HG02884 (cell line): ENCODE data around the gene BCL2L1.
"Not testable (repeated sequence)": the region's sequence is repeated elsewhere in the genome, so short reads cannot be mapped to it uniquely, and the experiment has no call there.

Source experiments
- ATAC-seq: cut with Tn5 transposase; IDR thresholded peaks from one replicate; pipeline ENCODE4 v1.9.1; 2021; ENCODE audit warnings: mild to moderate bottlenecking, moderate library complexity; ENCODE audit not compliant: unreplicated experiment

The BCL2L1 gene

DNA sequence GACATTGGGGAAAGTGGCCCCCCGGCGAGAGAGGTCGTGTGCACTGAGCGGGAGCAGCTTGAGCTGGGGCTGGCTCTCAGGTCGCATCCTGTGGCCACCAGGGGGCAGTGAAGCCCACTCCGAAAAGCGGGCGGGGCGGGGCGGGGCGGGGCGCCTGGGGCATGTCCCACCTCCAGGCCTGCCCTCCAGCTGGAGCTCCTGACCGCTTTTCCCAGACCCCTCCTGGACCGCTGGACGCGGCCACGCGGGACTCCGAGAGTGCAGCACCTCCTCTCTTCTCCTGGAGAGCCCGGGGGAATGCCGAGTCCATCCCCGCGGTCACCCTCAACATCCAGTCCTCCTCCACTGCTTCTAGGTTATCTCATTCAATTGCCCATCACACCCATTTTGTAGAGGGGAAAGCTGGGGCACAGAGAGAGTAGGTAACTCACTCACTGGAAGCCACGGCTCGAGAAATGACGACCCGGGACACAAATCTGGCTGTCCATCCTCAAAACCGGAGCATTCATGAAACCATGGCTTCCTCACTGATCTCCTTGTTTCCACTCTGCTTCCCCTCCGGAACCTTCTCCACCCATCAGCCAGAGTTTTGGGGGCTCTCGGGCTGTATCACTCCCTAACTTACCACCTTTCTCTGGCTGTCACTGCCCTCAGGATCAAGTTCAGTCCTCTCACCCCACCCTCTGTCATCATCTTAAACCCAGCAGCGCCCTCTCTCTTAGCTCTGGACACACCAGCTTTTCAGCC is 60.9 kb downstream of the BCL2L1 start:
- ATAC-seq: peak; percentile 69

DNA sequence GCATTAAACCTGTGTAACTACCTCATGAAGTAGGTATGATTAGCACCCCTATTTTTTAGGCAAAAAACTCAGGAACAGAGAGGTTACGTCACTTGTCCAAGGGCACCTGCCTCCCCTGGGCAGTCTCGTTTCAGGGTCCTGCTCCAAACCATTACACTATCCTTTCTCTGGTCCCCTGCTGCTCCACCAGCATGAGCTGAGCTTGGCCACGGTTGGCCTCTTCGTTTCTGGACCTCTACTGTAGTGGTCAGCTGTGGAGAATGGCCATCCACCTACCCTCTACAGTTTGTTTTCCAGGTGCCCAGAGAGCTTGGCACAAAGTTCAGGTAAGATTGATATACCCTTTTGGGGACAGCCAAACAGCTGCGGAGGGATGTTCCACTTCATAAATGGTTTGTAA is 68.1 kb downstream of the BCL2L1 start:
- no peak for ATAC-seq

DNA sequence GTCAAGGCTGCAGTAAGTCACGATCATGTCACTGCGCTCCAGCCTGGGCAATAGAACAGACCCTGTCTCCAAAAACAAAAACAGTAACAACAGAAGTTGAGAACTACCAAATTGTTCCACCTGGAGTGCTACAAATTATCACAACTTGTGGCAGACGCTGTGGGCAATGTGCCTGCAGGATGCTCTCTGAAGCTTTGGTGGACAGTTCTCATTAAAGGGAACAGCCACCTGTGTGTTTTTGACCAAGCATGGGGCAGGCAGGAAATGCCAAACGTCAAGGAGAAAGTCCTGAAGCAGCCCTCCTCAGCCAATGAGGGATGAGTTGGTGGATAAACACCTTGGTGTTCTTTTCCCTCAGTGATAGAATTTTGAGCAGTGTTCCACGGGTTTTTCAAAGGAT is 69.1 kb downstream of the BCL2L1 start:
- no peak for ATAC-seq

DNA sequence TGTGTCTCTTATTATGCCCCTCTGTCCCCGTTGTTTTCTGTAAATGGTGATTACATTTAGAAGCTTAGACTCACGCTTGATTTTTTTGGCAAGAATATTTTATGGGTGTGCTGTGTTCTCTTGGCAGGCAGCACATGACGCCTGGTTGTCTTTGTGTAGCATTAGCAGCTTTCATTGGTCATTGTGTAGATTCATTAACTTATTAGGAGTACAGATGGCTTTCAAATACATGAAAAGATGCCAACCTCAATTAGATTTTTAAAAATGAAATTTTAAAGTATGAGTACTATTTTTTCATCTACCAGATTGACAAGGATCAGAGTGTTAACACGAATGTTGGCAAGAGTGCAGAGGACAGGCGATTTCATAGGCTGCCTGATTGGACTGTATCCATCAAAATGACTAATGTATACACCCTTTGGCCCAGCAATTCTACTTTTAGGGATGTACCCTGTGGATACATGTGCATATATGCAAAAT is 69.7 kb downstream of the BCL2L1 start:
- ATAC-seq: no peak

DNA sequence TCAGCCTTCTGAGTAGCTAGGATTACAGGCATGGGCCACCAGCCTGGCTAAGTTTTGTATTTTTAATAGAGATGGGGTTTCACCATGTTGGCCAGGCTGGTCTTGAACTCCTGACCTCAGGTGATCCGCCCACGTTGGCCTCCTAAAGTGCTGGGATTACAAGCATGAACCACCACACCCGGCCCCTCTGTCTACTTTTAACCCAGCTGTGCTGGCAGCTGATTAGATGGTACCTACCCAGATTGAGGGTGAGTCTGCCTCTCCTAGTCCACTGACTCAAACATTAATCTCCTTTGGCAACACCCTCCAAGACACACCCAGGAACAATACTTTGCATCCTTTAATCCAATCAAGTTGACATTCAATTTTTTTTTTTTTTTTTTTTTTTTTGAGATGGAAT is 74.6 kb downstream of the BCL2L1 start:
- not testable (repeated sequence) for ATAC-seq

DNA sequence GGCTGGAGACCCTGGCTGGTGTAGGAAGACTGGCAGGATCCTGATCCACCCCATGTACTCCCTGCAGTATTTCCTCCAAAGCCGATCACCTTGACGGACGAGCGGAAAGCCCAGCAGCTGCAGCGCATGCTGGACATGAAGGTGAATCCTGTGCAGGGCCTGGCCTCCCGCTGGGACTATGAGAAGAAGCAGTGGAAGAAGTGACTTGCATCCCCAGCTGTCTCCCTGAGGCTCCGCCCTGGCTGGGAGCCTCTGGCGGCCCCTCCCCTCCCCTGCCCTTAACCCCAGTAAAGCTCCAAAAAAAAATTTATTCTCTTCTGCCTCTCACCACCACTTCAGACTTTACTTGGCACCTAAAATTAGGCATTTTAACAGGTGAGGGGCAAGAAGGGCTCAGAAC is 78.0 kb downstream of the BCL2L1 start:
- no peak for ATAC-seq

DNA sequence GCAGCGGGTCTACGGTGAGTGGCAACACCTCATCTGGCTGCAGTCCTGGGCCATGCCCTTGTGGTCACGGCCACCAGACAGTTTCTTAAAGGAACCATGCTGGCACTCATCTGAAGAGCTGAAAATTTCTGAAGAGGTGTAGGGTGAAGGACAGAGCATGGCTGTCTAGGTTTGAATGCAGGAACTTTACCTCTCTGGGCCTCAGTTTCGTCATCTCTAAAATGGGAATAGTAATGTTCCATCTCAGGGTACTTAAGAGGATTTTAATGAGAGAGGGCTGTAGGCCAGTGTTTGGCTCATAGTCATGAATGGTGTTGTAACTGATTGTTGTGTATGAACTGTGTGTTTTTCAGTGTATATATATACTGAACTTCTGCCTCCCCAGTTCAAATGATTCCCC is 79.1 kb downstream of the BCL2L1 start:
- ATAC-seq: no peak

DNA sequence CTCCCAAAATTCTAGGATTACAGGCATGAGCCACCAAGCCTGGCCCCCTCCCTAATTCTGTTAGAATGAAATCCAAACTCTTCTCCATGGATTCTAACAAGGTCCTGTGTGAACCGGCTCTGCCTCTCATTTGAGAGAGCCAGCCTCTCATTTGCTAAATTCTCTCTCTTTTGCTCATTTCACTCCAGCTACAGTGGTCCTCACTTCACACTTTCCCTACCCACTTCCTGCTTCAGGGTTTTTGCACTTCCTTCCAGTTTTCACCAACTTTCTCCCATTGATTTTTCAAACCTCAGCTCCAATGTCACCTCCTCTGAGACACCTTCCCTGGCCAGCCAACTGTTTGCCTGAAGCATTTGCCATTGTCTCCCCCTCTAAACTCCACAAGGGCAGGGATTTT is 79.8 kb downstream of the BCL2L1 start:
- no peak for ATAC-seq

DNA sequence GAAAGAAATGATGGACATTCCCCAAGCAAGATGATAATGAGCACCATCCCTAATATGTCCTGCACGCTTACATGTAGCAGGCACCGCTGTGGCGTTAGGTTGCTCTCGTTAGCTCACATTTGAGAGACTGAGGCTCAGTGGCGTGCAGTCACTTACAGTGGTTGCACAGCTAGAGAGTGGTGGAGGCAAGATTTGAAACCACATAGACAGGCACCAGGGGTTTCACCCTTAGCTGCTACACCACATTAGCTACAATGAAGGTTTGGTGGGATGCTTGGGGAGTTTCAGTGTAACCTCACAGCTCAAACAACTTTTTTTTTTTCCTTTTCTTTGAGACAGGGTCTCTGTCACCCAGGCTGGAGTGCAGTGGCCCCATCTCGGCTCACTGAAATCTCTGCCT is 81.3 kb downstream of the BCL2L1 start:
- ATAC-seq: no peak

DNA sequence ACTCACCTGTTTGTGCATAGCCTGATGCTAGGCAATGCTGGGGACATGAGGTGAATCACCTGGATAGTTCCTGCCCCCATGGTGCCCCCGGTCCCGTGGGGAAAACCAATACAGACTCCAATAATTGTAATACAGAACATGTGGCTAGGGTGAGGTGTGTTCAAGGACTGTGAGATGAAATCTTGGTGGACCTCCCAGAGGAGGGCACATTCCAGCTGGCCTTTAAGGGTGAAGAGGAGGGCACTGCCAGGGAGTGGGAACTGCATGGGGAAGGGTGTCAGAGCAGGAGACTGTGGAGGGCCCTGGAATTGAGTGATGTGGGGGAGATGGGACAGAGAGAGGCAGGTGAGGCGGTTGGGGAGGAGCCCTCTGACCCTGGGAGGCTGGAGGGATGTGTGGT is 82.4 kb downstream of the BCL2L1 start:
- ATAC-seq: no peak

DNA sequence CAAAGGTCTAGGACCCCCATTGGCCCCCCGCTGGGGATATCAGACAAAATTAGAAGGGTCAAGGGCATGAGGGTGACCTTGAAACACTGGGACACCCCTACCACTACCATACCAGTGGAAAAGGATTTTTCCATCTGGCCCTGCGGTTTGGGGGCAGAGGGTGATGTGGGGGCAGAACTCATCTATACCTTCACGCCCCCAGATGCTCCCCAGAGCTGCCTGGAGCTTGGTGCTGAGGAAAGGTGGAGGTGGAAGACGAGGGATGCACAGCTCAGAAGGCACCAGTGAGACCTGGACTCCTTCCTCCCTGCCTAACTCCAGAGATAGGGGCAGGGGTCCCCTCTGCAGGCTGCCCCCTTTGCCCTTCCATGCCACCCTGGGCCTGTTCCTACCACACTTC is 83.9 kb downstream of the BCL2L1 start:
- ATAC-seq: no peak

DNA sequence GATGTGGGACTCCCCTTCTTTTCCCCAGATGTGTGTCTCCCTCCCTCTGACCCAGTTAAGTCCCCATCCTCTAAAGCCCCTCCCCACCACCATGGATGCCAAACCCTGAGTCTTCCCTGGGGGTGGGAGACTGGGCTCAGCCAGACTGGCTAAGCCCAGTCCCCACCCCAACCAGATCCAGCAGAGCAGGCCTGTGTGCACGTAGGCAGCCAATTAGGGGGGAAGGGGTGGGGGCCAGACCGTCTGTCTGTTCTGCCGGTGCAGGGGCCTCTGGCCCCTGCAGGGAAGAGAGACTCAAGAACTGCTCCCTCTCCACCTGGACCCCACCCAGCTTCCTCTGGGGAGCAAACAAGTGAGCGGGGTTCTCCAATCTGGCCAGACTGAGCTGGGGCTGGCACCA is 84.4 kb downstream of the BCL2L1 start:
- ATAC-seq: no peak

DNA sequence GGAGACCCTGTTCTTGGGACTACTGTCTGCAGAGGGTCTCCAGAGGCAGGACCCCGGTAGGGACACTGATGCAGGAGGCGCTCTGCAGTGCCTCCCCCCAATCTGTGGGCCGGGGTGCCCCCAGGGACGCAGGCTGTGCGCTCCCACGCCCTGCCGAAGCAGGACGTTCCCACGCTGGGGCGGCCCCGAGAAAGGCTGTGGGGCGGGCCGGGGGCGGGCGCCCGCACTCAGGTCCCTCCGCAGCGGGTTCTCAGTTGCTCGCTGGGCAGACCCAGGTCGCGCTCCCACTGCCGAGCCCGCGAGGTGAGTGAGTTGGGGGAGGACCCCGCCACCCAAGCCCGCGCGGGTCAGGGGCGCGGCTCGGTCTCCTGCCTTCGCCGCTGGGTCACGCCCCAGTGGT is 85.0 kb downstream of the BCL2L1 start, which contains the start of gene COX4I2:
Gene COX4I2, plus strand, starts transcription at position 253 of the 400 bp plus-strand sequence. CDS start 1,106 bp downstream, outside the sequence.
- no peak for ATAC-seq

DNA sequence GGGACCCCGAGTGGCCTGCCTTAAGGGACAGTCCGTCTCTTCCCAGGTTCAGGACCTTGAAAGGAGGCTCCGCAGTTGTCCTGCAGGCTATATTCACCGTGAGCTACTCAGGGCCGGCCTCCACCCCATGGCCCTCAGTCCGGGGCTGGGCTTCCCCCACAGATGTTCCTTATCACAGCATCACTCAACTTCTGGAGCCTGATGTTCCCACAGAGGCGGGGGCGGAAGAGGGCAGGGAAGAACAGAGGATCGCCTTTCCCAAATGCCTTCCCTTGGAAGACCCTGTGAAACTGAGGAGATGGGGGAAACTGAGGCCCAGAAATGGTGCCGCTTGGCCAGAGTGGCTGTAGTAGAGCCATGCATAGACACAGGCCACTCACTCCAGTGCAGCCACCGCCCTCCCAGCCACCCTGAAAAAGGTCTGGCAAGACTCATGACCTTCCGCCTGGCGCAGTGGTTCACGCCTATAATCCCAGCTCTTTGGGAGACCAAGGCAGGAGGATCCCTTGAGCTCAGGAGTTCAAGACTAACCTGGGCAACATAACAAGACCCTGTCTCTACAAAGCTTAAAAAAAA is 89.2 kb downstream of the BCL2L1 start:
- ATAC-seq: no peak

DNA sequence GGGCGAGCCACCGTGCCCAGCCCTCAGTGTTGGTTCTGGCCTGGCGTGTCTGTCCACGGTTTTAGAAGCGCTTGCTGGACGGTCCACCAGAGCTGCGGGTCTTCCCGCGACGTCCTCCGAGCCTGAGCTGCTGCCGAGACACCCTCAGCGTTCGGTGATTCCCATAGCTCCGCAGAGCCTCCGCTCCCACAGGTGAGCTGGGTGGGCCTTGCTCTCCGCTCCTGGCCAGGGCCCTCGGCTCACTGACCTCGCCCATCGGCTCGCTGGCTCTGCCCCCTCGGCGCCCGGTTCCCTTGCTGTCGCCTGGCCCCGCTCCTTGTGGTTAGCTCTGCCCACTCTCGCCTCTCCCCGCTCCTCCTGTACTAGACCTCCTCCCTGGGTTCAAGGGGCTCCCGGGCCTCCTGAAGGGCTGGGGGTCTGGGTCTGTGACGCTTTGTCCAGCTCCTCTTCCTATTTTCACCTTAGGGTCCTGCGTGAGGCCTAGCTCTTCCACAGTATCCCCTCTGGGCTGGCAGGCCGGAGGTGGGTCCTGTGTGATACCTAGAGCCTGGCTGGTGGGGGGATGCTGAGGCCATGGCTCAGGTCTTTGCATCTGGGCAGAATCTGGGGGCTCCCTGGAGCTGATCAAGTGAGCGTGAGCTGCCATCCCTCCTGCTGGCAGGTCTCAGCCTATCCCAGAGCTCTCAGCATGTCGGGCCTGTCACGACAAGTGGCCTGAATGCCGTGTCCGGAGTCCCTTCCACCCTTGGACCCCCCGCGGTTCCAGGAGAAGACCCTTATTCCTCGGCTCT is 89.9 kb downstream of the BCL2L1 start:
- no peak for ATAC-seq

DNA sequence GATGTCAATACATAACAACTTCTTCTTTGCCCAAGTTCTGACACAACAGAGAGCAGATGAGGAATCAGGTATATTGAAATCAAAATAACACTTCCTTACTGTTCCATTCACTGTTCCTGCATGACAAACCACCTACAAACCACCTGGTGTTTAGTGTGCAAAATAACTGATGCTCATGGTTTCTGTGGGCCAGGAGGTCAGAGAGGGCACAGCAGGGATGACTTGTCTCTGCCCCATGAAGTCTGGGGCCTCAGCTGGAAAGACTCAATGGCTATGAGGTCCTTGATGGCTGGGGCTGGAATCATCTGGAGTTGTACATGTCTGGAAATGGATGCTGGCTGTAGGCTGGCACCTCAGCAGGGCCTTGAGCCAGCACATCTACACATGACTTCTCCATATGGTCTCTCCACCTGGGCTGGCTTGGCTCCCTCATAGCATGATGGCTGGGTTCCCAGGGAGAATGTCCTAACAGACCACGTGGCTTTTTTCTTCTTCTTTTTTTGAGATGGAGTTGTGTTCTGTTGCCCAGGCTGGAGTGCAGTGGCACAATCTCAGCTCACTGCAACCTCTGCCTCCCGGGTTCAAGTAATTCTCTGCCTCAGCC is 92.4 kb downstream of the BCL2L1 start:
- ATAC-seq: peak; percentile 57

DNA sequence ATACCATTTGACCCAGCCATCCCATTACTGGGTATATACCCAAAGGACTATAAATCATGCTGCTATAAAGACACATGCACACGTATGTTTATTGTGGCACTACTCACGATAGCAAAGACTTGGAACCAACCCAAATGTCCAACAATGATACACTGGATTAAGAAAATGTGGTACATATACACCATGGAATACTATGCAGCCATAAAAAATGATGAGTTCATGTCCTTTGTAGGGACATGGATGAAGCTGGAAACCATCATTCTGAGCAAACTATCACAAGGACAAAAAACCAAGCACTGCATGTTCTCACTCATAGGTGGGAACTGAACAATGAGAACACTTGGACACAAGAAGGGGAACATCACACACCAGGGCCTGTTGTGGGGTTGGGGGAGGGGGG is 94.6 kb downstream of the BCL2L1 start:
- not testable (repeated sequence) for ATAC-seq

DNA sequence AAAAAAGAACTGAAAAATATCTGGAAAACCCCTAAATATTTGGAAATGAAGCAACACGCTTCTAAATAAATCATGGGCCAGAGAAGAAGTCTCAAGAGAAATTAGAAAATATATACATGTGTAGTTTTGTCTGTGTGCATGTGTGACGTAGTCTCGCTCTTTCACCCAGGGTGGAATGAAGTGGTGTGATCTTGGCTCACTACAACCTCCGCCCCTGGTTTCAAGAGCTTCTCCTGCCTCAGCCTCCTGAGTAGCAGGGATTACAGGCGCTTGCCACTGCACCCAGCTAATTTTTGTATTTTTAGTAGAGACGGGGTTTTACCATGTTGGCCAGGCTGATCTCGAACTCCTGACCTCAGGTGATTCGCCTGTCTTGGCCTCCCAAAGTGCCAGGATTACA is 96.1 kb downstream of the BCL2L1 start:
- ATAC-seq: not testable (repeated sequence)

DNA sequence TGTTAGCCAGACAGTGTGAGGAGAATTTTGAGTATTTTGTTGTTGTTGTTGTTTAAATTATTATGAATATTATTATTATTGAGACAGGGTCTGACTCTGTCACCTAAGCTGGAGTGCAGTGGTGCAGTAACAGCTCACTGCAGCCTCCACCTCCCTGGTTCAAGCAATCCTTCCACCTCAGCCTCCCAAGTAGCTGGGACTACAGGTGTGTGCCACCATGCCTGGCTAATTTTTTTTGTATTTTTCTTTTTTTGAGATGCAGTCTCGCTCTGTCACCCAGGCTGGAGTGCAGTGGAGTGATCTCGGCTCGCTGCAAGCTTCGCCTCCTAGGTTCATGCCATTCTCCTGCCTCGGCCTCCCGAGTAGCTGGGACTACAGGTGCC is 99.6 kb downstream of the BCL2L1 start:
- not testable (repeated sequence) for ATAC-seq

DNA sequence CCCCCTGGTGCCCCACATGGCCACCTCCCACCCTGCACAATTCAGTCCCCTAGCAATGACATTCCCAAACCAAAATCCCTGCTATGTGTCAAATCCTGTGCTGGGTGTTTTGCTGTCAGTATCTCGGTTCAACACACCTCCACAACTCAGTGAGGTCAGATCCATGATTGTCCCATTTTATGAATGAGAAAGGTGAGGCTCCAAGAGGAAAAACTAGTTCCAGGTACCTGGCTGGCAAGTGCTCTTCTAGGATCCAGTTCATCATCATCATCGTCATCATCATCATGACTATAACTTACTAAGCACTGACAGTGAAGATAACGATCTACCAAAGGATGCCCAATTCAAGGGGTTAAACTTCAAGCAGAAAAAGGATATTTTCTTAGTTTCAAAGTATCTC is 102.4 kb downstream of the BCL2L1 start:
- no peak for ATAC-seq

DNA sequence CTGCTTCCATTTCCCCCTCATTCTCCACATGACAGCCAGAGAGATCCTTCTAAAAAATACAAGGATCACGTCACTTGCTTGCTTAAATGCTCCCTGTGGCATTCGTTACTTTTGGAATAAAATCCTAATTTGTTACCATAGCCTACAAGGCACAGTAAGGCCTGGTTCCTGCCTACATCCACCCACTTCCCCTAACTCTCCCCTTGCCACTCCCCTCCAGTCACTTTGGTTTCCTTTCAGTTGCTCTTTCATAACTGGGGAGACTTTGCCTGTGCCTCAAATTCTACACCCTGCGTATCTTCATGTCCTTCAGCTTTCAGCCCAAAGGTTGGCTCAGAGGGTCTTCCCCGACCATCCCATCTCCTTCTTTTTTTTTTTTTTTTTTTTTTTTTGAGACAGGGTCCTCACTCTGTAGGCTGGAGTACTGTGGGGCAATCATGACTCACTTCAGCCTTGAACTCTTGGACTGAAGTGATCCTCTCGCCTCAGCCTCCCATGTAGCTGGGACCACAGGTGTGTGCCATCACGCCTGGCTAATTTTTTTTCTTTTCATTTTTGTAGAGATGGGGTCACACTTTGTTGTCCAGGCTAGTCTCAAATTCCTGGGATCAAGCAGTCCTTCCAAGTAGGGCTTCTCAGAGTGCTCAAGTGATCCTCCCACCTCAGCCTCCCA is 105.1 kb downstream of the BCL2L1 start:
- no peak for ATAC-seq
